ENCODE data around the gene B3GNT5.

DNA sequence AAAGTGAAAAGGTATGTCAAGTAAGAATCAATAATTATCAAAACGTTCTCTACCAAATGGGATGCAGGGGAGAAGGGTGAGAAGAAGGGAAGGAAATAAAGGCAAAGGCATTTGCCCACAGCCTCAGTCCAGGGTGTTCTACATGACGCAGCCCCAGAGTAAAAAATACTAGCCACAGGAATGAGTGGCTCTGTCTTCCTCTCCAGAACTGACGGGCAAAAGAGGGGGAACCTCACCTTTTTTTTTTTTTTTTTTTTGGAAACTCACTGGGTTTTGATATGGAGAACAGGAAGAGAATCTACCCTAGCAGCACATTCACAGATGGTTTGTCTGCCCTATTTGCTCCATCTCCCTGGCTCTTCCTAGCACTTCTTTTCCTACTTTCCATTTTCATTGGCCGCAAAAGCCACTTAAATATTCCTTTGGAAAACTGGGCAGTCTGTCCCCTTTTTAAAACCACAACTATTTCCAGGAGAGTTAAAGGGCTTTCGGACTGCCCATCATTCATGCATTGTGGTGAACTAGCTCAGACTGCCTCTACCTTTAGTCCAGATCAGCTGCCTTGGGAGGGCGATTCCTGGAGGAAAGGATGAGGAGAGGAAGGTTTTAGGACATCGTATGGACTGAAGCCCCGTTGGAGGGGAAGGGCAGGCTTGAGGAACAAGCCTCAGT is 28.2 kb downstream of the B3GNT5 start:
- TF ChIP-seq POLR2A (IDR thresholded peaks at IDR 0.05): no peak
- TF ChIP-seq, protein P1, sequence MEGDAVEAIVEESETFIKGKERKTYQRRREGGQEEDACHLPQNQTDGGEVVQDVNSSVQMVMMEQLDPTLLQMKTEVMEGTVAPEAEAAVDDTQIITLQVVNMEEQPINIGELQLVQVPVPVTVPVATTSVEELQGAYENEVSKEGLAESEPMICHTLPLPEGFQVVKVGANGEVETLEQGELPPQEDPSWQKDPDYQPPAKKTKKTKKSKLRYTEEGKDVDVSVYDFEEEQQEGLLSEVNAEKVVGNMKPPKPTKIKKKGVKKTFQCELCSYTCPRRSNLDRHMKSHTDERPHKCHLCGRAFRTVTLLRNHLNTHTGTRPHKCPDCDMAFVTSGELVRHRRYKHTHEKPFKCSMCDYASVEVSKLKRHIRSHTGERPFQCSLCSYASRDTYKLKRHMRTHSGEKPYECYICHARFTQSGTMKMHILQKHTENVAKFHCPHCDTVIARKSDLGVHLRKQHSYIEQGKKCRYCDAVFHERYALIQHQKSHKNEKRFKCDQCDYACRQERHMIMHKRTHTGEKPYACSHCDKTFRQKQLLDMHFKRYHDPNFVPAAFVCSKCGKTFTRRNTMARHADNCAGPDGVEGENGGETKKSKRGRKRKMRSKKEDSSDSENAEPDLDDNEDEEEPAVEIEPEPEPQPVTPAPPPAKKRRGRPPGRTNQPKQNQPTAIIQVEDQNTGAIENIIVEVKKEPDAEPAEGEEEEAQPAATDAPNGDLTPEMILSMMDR (IDR thresholded peaks at IDR 0.05): no peak

All from esophagus squamous epithelium (tissue), 4 donors.